Activated gamma-delta T cell (primary cell): ENCODE results near the gene MAP7.
"Not testable (repeated sequence)": the region's sequence is repeated elsewhere in the genome, so short reads cannot be mapped to it uniquely, and the experiment has no call there.

Experiments
- DNase-seq: peaks from one replicate; lab custom pipeline; 2025; lab: John Stamatoyannopoulos, UW

Gene MAP7

DNA sequence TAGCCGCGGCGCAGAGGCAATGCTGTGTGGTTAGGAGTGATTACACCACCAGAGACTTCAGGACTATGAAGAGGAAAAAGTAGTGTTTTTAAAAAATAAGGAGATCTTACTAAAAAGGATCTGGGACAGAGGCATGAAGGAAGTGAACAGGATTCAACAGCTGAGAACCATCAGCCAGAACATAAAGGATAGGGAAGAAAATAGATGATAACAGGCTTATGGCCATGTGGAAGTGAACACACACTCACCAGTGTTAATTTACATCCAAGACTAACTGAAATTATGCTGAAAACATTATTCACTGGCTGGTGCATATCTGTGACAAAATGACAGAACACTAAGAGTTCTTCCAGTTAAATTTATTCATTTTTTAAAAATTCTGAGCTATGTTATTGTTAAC, 213.1 kb downstream of the MAP7 start:
- no peak for DNase-seq

DNA sequence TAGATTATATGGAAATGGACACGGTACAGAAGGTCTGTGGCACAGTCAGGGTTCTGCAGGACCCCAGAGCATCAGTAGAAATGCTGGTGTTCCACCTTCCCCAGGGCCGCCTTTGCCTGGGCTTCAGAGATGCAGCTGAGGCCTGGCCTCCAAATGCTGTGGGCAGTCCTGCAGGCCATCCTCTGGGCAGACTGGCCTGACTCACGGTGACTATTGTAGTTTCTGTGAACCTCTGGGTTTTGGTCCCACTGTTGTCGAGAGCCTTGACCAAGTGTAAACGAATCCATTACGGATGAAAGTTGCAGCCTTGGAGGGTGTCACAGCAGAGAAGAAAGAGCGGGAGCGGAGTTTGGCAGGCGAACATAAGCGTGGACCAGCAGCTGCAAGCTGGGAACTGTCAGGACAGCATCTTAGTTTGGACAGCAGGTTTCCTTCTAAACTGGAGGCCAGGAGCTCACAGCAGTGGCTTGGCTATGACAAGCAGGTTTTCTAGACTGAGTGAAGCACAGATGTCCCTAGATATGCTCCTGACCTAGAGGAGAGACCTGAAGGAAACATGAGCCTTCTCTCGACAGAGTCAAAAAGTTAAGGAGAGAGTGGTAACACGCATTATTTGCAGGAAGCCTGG, 214.4 kb downstream of the MAP7 start:
- DNase-seq: no peak

DNA sequence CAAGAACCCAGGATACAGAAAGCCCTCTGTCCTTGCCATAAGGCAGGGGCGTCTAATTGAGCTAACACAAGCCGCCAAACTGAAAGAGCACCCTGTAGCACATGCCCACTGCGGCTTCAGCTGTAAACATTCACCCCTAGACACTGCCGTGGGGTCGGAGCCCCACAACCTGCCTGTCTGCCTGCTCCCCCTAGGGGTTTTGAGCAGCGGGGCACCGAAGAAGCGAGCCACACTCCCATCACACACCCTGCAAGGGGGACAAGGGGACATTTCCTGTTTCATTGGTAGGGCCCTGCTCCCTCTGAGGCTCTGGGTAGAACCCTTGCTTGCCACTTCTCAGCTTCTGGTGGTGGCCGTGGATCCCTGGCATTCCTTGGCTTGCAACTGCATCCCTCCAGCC, 215.4 kb downstream of the MAP7 start:
- DNase-seq: no peak

DNA sequence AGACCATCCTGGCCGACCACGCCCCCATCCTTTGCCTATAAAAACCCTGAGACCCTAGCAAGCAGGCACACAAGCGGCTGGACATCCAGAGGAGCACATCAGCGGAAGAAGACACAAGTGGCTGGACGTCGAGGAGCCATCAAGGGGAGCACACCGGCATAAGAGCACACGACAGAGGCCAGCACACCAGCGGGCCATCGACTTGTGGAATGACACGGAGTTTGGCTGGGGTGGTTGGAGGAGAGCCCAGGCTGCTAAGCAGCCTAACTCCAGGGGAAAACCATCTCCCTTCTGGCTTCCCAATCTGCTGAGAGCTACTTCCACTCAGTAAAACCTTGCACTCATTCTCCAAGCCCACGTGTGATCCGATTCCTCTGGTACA, 215.8 kb downstream of the MAP7 start:
- no peak for DNase-seq

DNA sequence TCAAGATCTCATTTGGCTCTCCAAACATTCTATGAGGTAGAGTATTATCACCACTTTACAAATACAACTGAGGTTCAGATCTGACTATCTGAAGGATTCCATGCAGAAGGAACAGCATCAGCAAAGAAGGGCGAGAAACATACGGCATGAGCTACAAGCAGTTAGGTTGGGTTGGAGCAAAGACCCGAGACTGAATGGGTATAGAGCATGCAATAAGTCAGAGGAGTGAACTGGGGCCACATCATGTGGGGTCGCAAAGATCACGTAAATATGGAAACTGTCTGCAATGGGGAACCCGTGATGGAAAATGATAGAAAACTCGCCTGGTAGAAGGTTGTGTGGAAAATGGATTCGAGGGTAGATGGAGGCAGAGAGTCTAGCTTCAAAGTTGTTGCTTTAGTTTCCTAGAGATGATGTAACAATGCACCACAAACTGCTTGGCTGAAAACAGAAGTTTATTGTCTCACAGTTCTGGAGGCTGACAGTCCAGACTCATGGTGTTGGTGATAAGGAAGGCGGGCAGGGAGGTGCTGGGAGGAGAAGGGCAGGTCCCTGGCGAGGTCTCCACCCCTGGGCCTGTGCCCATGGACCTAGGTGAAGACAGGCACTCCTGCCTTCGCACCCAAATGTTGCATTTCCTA, 216.3 kb downstream of the MAP7 start:
- no peak for DNase-seq

DNA sequence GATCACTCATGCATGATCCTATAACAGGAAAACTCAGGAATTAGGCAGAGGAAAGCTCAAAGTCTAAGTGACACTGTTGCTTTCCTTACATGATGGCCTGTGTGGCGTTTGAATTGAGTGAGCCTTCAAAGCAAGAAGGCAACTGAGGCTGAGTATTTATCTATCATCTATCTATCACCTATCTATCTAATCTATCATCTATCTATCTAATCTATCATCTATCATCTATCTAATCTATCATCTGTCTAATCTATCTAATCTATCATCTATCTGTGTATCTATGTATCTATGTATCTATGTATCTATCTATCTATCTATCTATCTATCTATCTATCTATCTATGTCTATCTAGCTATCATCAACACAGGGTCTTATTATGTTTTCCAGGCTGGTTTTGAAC, 218.8 kb downstream of the MAP7 start:
- no peak for DNase-seq

DNA sequence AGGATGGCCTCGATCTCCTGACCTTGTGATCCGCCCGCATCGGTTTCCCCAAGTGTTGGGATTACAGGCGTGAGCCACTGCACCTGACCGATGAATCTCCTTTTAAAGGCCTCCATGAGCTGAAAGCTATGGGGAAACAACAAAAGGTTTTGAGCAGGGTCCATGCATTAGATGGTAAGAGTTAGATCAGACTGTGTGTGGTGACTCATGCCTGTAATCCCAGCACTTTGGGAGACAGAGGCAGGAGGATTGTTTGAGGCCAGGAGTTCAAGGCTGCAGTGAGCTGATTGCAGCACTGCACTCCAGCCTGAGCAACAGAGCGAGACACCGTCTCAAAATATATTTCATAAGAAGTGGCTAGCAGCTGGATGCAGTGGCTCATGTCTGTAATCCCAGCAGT, 219.6 kb downstream of the MAP7 start:
- no peak for DNase-seq

DNA sequence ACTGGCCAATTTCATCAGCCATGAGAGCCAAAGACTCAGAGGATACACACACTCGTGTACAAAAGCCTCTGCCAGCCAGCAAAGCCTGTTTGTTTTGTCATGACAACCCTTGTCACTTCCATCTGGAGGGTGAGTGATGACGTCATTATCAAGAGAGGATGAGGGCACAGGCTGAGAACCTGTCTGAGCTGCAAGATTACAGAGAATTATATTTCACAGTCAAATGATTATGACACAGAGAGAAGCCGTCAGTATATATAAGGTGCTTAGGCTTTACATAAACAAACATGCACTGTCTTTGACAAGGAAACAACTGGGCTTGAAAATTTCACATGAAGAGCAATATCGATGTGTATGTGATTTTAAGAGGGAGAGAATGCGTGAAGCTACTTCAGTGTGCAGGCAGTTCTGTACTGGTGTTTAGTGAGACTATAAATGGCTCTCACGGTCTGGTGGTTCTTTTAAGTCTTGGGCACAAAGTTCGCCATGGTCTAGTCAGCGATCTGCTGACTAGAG, 224.1 kb downstream of the MAP7 start:
- no peak for DNase-seq

DNA sequence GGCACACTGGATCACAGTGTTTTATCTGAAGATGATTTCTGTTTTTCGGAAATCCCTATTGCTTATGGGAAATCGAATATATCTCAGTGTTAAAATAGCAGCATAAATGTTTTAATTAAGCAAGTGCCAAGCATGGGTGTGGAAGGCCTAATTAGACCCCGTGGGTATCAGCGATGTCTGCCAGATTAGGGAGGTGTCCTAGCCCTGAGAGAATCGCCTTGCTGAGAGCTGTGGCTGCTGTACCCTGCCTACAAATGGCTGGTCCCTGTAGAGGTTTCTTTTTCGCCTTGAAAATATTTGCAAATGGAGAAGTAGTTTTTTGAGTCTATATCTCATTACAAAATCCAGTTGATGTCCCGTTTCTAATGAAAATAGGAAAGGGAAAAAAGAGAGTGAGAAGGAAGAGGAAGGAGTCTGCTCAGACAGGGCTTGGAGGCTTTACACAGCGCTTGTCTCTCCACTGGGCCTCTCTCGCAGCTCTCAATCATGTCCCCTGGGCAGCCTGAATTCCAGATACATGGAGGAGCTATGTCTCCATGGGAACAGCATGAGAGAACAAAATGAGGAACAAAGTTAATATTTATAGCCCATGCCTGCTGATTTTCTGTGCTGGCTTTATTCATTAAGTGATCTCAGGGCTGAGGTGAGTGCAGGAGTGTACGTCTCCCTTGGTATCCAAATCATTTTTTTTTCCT, 225.4 kb downstream of the MAP7 start:
- no peak for DNase-seq

DNA sequence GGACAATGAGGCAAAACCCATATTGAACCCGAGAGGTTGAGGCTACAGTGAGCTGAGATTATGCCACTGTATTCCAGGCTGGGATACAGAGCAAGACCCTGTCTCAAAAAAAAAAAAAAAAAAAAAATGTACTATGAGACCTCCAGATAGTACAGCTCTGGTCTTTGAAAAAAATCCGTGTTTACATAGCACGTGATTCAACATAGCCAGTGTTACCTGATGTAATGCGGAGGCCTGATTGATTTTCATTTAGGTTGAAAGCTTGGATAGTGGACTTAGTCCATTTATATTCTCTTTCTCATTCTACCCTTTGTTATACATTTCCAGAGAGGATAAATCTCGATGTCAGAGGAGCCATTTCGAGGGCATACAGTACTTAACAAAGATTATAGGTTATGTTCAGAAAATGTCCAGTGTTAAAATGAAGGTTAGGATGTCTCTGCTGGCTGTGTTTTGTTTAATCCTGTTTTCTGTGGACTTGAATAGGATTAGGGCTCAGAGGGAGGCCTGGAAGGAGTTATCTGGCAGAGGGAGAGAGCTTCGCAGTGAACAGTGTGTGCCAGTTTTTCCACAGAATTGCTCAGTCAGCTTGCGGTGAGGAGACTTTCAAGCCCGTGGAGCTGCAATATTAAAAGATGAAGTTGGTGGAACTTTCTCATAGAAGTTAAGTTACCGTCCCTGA, 226.7 kb downstream of the MAP7 start:
- DNase-seq: no peak

DNA sequence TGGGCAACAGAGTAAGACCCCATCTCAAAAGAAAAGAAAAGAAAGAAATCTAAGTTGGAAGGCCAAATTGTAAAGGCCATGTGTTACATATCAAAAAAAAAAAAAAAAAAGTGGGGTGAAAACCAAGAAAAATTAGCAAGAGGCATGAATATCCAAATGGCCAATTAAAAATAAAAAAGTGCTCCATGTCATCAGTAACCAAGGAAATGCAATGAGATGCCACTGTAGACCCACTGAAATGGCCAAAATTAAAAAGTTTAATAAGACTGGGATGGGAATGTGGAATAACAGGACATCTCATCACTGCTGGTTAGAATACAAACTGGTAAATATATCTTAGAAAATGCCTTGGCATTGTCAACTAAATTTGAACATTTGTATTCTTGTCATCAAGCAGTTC, 230.5 kb downstream of the MAP7 start:
- no peak for DNase-seq

DNA sequence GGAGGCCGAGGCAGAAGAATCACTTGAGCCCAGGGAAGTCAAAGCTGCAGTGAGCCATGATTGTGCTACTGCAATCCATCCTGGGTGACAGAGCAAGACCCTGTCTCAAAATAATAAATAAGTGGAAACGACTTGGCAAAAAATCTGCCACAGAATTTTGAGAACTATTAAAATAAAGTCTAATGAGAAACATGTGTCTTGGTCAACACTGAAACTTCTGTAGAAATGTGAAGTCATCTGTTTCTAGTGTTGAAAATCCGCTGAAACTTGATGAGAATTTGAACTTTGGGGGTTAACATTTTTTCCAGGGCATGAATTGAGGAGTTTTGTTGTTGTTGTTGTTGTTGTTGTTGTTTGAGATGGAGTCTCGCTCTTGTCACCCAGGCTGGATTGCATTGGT, 231.5 kb downstream of the MAP7 start:
- no peak for DNase-seq

DNA sequence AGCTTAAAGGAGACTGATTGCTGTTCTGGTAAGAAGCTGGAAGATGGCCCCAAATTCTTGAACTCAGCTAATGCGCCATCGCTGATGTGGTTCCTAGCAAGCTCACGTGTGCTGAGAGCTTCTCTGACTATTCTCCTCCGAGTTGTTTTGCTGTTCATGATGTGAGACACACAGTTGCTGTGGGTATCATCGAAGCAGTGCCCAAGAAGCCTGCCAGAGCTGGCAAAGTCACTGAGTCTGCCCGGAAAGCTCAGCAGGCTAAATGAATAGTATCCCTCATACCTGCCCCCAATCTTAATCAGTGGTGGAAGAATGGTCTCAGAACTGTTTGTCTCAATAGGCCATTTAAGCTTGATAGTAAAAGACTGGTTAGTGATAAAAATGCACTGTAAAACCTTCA, 232.3 kb downstream of the MAP7 start:
- DNase-seq: no peak

DNA sequence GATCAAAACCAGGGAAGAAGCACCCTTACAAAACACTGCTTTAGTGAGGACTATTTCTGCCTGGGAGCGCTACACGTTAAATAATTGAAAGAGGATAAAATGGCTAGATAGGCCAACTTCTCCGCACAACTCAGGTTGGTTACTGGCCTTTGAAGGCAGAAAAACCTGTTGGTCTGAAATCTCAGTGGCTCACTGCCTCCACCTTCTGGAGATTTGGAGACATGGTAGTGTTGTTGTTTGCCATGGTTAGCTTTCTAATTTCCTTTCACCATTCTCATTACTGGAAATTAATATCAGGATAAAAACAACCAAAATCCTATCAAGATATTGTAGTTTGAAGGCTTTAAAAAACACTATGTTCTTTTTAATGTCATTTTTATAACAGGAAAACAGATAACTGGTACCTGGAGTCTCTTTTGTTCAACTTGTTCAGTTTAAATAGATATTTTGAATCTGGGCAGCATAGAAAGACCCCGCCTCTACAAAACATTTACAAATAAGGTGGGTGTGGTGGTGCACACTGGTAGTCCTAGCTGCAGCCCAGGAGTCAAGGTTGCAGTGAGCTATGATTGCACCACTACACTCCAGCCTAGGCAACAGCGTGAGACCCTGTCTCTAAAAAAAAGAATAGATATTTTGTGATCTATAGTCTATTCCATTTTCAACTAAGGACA, 233.1 kb downstream of the MAP7 start:
- DNase-seq: no peak

DNA sequence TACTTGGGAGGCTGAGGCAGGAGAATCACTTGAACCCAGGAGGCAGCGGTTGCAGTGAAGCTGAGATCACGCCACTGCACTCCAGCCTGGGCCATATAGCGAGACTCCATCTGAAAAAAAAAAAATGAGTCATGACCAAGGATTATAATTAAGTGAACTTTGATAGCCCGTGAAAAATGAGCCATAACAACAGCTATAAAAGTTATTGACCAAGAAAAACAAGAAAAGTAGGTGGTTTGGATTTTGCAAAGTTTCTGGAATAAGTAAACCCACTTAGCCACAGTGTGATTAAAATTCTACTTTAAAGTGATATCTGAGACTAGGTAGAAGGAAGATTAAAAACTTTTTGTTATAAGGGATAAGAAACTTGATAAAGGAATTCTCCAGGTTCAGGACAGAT, 234.6 kb downstream of the MAP7 start:
- no peak for DNase-seq

DNA sequence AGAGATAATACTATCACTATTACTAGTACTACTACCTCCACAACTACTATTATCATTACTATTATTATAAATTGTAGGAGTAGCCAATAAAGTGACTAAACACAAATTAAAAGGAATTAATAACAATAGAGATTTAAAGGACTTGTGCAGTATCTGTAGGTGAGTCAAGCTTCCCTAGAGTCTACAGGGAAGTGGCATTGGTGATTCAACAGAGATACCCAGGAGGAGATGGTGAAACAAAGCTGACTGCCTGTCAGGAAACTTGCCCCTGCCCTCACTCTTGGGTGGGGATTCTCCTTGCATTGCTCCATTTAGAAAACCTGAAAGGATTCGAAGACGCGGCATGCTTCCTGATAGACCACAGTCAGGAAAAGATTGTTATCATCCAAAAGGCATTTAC, 237.2 kb downstream of the MAP7 start:
- no peak for DNase-seq

DNA sequence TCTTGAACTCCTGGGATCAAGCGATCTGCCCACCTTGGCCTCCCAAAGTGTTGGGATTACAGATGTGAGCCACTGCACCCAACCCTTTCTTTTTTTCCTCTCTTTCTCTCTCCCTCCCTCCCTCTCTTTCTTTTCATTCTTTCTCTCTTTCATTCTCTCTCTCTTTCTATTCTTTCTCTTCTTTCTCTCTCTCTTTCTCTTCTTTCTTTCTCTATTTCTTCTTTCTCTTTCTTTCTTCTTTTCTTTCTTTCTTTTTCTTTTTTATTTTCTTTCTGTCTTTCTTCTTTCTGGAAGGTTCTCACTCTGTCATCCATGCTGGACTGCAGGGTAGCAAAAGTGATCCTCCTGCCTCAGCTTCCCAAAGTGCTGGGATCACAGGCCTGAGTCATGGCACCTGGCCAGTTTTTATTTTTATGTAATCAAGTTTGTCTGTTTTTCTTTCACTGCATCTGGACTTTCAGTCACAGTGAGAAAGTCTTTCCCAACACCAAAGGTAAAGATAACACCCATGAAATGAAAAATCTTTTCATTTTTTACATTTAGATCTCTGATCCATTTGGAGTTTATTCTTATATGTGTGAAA, 240.4 kb downstream of the MAP7 start:
- DNase-seq: no peak

DNA sequence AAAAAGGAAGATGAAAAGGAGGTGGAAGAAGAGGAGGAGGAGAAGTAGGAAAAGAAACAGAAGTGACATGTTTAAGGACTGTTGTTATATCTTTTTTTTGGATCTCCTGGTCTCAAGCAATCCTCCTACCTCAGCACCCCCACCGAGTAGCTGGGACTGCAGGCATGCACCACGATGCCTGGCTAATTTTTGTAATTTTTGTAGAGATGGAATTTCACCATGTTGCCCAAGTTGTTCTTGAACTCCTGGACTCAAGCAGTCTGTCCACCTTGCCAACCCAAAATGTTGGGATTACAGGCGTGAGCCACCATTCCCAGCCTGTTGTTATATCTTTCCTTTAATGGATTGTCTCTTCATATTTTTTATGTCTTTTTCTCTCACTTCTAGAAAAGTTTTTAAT, 241.1 kb downstream of the MAP7 start:
- no peak for DNase-seq

DNA sequence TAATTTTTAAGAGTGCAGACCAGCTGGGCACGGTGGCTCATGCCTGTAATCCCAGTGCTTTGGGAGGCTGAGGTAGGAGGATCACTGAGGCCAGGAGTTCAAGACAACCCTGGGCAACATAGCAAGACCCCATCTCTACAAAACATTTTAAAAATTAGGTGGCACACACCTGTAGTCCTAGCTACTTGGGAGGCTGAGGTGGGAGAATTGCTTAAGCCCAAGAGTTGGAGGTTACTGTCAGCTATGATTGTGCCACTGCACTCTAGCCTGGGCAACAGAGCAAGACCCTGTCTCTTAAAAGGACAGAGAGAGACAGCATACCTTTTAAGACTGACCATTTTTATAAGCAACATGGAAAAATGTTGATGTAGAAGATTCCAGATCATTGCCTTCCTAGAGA, 241.8 kb downstream of the MAP7 start:
- not testable (repeated sequence) for DNase-seq

DNA sequence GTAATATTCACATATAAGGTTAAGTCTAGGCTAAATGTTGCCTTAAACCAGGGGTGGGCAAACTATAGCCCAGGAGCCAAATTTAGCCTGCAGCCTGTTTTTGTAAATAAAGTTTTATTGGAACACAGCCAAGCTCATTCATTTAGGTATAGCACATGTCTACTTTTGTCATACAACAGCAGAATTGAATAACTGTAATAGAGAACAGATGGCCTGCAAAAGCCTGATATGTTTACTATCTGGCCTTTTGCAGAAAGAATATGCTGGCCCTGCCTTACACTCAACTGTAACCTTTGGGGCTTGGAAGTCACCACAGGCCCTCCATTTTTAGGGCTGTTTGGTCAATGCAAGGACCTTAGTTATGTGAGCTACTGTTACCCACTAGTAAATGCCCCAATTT, 242.9 kb downstream of the MAP7 start:
- no peak for DNase-seq

DNA sequence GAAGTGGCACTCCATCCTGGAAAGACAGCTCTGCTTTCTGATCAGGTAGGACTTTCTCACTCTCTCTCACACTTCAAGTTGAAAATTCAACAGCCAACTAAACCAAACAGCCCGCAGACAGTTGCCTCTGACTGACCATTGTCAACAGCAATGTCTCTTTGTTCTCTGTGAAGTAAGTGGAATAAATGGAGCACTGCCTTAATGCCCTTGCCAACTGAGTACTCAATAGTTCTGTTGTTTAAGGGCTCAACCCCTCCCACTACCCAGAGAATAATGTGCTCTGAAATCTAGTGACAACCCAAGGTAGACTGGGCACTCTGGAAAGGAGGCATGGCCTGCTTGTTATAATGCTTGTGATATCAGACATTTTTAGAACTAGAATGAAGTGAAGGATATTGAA, 243.8 kb downstream of the MAP7 start:
- no peak for DNase-seq

DNA sequence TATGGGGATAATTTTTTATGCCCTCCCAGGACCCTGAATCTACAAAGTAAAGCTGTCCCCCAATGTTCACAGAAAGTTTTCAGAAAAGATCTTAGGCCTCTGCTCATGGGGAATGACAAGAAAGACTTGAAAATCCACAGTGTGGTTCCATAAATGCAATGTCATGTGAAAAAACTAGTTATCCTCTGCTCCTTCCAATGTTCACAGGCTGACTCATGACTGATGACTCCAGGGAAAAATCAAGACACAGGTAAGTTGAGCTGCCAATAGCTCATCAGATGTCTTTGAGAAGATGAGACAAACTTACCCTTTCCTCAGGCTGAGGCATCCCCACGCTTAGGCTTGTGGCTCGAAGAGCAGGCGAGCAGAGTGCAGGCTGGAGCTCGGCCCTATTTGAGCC, 245.8 kb downstream of the MAP7 start:
- no peak for DNase-seq
